Subcutaneous adipose tissue (tissue), 4 donors: ENCODE measurements around the gene AKAP7. TPM values are rescaled to one million over a fixed set of nuclear protein-coding genes. Genes with fewer than 3 reads are reported as not detected.

Source experiments
- total RNA-seq, 4 donors: library from RNA; depleted of rRNA; stranded (reverse); fragments of >200 nt; gene quantifications; one replicate each; pipeline ENCODE4 v1.1.0, GENCODE V29; 2016
- TF ChIP-seq, protein P1 (sequence below): fragments of 450-650 bp; IDR thresholded peaks from one replicate; pipeline ENCODE4 v1.5.1; 2016; ENCODE audit warnings: low read depth, mild to moderate bottlenecking, control low read depth, antibody characterized with exemption, moderate library complexity

Gene AKAP7
- total RNA-seq, 4 donors from 2014 or later = 8.3 to 26.3 (median 17.2) TPM

DNA sequence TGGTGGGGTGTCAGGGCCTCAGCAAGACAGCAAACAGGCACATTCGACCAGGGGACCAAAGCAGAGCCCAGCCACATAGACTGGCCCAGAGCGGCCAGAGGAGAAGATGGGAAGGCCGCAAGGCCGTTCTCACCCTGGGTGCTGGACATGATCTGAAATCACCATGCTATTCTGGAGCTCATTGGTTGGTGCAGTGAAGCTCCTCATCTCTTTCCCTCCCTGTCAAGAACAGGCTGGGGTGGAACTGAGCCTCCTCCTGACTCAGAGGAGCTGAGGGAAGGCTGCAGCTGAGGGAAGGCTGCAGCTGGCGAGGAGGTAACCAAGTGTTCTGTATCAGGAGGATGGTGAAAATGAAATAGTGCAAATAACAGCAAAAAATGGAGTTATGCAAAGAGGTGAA is 80.0 kb downstream of the AKAP7 start:
- TF ChIP-seq, protein P1, sequence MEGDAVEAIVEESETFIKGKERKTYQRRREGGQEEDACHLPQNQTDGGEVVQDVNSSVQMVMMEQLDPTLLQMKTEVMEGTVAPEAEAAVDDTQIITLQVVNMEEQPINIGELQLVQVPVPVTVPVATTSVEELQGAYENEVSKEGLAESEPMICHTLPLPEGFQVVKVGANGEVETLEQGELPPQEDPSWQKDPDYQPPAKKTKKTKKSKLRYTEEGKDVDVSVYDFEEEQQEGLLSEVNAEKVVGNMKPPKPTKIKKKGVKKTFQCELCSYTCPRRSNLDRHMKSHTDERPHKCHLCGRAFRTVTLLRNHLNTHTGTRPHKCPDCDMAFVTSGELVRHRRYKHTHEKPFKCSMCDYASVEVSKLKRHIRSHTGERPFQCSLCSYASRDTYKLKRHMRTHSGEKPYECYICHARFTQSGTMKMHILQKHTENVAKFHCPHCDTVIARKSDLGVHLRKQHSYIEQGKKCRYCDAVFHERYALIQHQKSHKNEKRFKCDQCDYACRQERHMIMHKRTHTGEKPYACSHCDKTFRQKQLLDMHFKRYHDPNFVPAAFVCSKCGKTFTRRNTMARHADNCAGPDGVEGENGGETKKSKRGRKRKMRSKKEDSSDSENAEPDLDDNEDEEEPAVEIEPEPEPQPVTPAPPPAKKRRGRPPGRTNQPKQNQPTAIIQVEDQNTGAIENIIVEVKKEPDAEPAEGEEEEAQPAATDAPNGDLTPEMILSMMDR = no peak

GRCh38 chr6:131216246-131216645 is 81.0 kb downstream of the AKAP7 start:
- TF ChIP-seq, protein P1 = no peak

DNA sequence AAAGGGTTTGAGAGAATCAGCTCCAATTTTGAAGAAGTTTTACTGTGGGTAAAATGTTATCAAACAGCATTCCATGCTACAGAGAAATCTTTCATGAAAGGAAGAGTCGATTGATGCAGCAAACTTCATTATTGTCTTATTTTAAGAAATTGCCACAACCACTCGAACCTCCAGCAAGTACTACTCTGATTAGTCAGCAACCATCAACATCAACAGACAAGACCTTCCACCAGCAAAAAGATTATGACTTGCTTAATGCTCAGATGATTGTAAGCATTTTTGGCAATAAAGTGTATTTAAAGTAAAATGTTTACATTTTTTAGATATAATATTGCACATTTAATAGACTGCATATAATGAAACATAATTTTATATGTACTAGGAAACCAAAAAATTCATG is 87.5 kb downstream of the AKAP7 start:
- TF ChIP-seq, protein P1 = no peak

GRCh38 chr6:131223416-131223815 is 88.1 kb downstream of the AKAP7 start:
- TF ChIP-seq, protein P1 = no peak

DNA sequence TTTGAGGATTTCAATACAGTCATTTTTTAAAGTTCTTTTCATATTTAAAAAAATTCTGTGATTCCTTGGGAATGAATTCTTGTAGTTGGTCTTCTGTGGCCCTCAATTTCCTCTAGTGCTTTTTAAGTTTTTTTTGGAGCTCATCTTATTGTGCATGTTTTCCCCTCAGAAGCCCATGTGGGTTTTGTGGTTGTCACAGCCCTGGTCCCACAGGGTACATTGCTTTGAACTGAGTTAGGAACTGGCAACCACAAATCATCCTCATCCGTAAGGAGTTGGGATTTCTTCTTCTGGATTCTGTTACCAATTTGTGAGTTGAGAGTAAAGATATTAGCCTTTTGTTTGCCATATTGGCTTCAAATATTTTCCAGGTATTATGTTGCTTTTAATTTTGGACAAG is 89.9 kb downstream of the AKAP7 start:
- TF ChIP-seq, protein P1 = no peak

DNA sequence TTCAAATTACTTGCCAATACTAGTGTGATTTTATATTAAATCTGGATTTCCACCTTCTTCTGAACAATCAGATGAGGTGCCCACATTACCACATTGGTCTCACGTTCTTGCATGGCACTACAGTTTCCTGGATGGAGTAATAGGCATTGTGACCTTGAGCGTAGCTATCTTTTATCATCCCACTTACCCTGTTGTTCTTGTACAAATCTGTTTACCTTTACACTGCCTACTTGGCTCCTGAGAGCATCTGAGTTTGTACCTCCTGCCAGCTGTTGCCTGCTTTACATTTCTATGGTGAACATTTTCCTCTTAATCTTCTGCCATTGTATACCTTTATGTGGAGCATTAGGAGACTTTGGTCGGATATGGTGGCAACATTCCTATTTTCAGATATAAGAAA is 90.7 kb downstream of the AKAP7 start:
- TF ChIP-seq, protein P1 = no peak

GRCh38 chr6:131226459-131227157 is 91.3 kb downstream of the AKAP7 start:
- TF ChIP-seq, protein P1 = no peak
